ENCODE data around the gene BABAM2.

BABAM2 gene

GRCh38 chr2:28311660-28312249 is 421.2 kb downstream of the BABAM2 start:
- H3K27ac ChIP-seq (ENCODE audit: low read depth, low read length) = no peak overlapping the region
- no peaks in the 10 kb centered on the region for H3K4me1 ChIP-seq (ENCODE audit: control insufficient read depth, insufficient read depth, low read length)
- no peaks in the 10 kb centered on the region for H3K27me3 ChIP-seq (ENCODE audit: control insufficient read depth, insufficient read depth, low read length)
- H3K4me3 ChIP-seq (ENCODE audit: low read length) = no peak overlapping the region
- H3K36me3 ChIP-seq (ENCODE audit: control insufficient read depth, insufficient read depth, low read length) = no peaks in the 10 kb centered on the region
- no peak overlapping the region for H3K9ac ChIP-seq (ENCODE audit: low read length)

GRCh38 chr2:28312307-28313219 is 422.0 kb downstream of the BABAM2 start:
- Histone ChIP-seq H3K27ac (ENCODE audit: low read depth, low read length) (no peak overlapping the region), H3K36me3 (ENCODE audit: control insufficient read depth, insufficient read depth, low read length) (no peaks in the 10 kb centered on the region)

GRCh38 chr2:28313220-28313784 is 422.8 kb downstream of the BABAM2 start:
- no peak overlapping the region for H3K4me3 ChIP-seq (ENCODE audit: low read length)
- no peaks in the 10 kb centered on the region for H3K36me3 ChIP-seq (ENCODE audit: control insufficient read depth, insufficient read depth, low read length)
- no peaks in the 10 kb centered on the region for H3K27me3 ChIP-seq (ENCODE audit: control insufficient read depth, insufficient read depth, low read length)
- H3K9ac ChIP-seq (ENCODE audit: low read length) = no peak overlapping the region
- no peak overlapping the region for H3K27ac ChIP-seq (ENCODE audit: low read depth, low read length)
- H3K4me1 ChIP-seq (ENCODE audit: control insufficient read depth, insufficient read depth, low read length) = no peaks in the 10 kb centered on the region

More at GRCh38 chr2:28312307-28313219, 422.0 kb downstream of the BABAM2 start:
- Histone ChIP-seq H3K27me3 (ENCODE audit: control insufficient read depth, insufficient read depth, low read length) (no peaks in the 10 kb centered on the region), H3K9ac (ENCODE audit: low read length) (no peak overlapping the region), H3K4me1 (ENCODE audit: control insufficient read depth, insufficient read depth, low read length) (no peaks in the 10 kb centered on the region), H3K4me3 (ENCODE audit: low read length) (no peak overlapping the region)

- H3K9ac ChIP-seq (ENCODE audit: low read length) = no peak overlapping the region
- no peak overlapping the region for H3K27ac ChIP-seq (ENCODE audit: low read depth, low read length)
- no peaks in the 10 kb centered on the region for H3K36me3 ChIP-seq (ENCODE audit: control insufficient read depth, insufficient read depth, low read length)
- H3K4me1 ChIP-seq (ENCODE audit: control insufficient read depth, insufficient read depth, low read length) = no peaks in the 10 kb centered on the region
- H3K4me3 ChIP-seq (ENCODE audit: low read length) = no peak overlapping the region
- no peaks in the 10 kb centered on the region for H3K27me3 ChIP-seq (ENCODE audit: control insufficient read depth, insufficient read depth, low read length)
Observed at GRCh38 chr2:28314968-28315367, 424.4 kb downstream of the BABAM2 start.

GRCh38 chr2:28316546-28317335 is 426.2 kb downstream of the BABAM2 start:
- H3K4me3 ChIP-seq (ENCODE audit: low read length) = no peak overlapping the region
- no peak overlapping the region for H3K27ac ChIP-seq (ENCODE audit: low read depth, low read length)
- H3K27me3 ChIP-seq (ENCODE audit: control insufficient read depth, insufficient read depth, low read length) = no peaks in the 10 kb centered on the region
- no peaks in the 10 kb centered on the region for H3K4me1 ChIP-seq (ENCODE audit: control insufficient read depth, insufficient read depth, low read length)
- no peak overlapping the region for H3K9ac ChIP-seq (ENCODE audit: low read length)
- H3K36me3 ChIP-seq (ENCODE audit: control insufficient read depth, insufficient read depth, low read length) = no peaks in the 10 kb centered on the region

GRCh38 chr2:28317390-28317789 is 426.9 kb downstream of the BABAM2 start:
- Histone ChIP-seq H3K36me3 (ENCODE audit: control insufficient read depth, insufficient read depth, low read length) (no peaks in the 10 kb centered on the region), H3K27me3 (ENCODE audit: control insufficient read depth, insufficient read depth, low read length) (no peaks in the 10 kb centered on the region), H3K9ac (ENCODE audit: low read length) (no peak overlapping the region), H3K27ac (ENCODE audit: low read depth, low read length) (no peak overlapping the region), H3K4me1 (ENCODE audit: control insufficient read depth, insufficient read depth, low read length) (no peaks in the 10 kb centered on the region), H3K4me3 (ENCODE audit: low read length) (no peak overlapping the region)

- Histone ChIP-seq H3K4me1 (ENCODE audit: control insufficient read depth, insufficient read depth, low read length) (no peaks in the 10 kb centered on the region), H3K27me3 (ENCODE audit: control insufficient read depth, insufficient read depth, low read length) (no peaks in the 10 kb centered on the region), H3K9ac (ENCODE audit: low read length) (no peak overlapping the region), H3K36me3 (ENCODE audit: control insufficient read depth, insufficient read depth, low read length) (no peaks in the 10 kb centered on the region), H3K4me3 (ENCODE audit: low read length) (no peak overlapping the region), H3K27ac (ENCODE audit: low read depth, low read length) (no peak overlapping the region)
Observed at GRCh38 chr2:28318023-28318422, 427.5 kb downstream of the BABAM2 start.

GRCh38 chr2:28318462-28319117 is 428.1 kb downstream of the BABAM2 start:
- H3K36me3 ChIP-seq (ENCODE audit: control insufficient read depth, insufficient read depth, low read length) = no peaks in the 10 kb centered on the region
- no peak overlapping the region for H3K27ac ChIP-seq (ENCODE audit: low read depth, low read length)
- H3K4me3 ChIP-seq (ENCODE audit: low read length) = no peak overlapping the region
- no peaks in the 10 kb centered on the region for H3K4me1 ChIP-seq (ENCODE audit: control insufficient read depth, insufficient read depth, low read length)
- no peak overlapping the region for H3K9ac ChIP-seq (ENCODE audit: low read length)
- H3K27me3 ChIP-seq (ENCODE audit: control insufficient read depth, insufficient read depth, low read length) = no peaks in the 10 kb centered on the region

- H3K9ac ChIP-seq (ENCODE audit: low read length) = no peak overlapping the region
- H3K36me3 ChIP-seq (ENCODE audit: control insufficient read depth, insufficient read depth, low read length) = no peaks in the 10 kb centered on the region
- no peak overlapping the region for H3K27ac ChIP-seq (ENCODE audit: low read depth, low read length)
- no peak overlapping the region for H3K4me3 ChIP-seq (ENCODE audit: low read length)
- no peaks in the 10 kb centered on the region for H3K27me3 ChIP-seq (ENCODE audit: control insufficient read depth, insufficient read depth, low read length)
- no peaks in the 10 kb centered on the region for H3K4me1 ChIP-seq (ENCODE audit: control insufficient read depth, insufficient read depth, low read length)
Observed at GRCh38 chr2:28319118-28320008, 428.8 kb downstream of the BABAM2 start.

- Histone ChIP-seq H3K9ac (ENCODE audit: low read length) (no peak overlapping the region), H3K4me1 (ENCODE audit: control insufficient read depth, insufficient read depth, low read length) (no peaks in the 10 kb centered on the region), H3K36me3 (ENCODE audit: control insufficient read depth, insufficient read depth, low read length) (no peaks in the 10 kb centered on the region), H3K4me3 (ENCODE audit: low read length) (no peak overlapping the region), H3K27me3 (ENCODE audit: control insufficient read depth, insufficient read depth, low read length) (no peaks in the 10 kb centered on the region), H3K27ac (ENCODE audit: low read depth, low read length) (no peak overlapping the region)
Observed at GRCh38 chr2:28320009-28320365, 429.5 kb downstream of the BABAM2 start.

- H3K27ac ChIP-seq (ENCODE audit: low read depth, low read length) = no peak overlapping the region
- no peak overlapping the region for H3K4me3 ChIP-seq (ENCODE audit: low read length)
- no peak overlapping the region for H3K9ac ChIP-seq (ENCODE audit: low read length)
- no peaks in the 10 kb centered on the region for H3K4me1 ChIP-seq (ENCODE audit: control insufficient read depth, insufficient read depth, low read length)
- H3K27me3 ChIP-seq (ENCODE audit: control insufficient read depth, insufficient read depth, low read length) = no peaks in the 10 kb centered on the region
- H3K36me3 ChIP-seq (ENCODE audit: control insufficient read depth, insufficient read depth, low read length) = no peaks in the 10 kb centered on the region
Observed at GRCh38 chr2:28320371-28320770, 429.8 kb downstream of the BABAM2 start.
